Measurements from ENCODE around the gene LASP1.

The LASP1 gene

DNA sequence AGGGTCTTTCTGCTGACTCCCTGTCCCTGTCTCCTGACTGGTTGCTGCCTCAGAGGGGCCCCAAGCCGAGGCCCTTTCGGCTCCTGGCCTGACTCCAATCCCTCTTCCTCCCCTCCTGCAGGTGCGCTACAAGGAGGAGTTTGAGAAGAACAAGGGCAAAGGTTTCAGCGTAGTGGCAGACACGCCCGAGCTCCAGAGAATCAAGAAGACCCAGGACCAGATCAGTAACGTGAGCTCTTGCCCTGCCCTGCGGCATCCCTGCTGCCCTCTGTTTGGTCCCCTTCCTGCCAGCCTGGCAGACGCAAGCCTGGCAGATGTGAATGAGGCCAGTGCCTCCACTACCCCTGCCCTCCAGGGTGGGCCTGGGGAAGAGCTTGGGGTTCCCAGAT is 28.4 kb downstream of the LASP1 start:
- FAIRE-seq (no peak), DNase-seq (ENCODE audit: insufficient read length, low spot score) (no peak)
- TF ChIP-seq, protein P1, sequence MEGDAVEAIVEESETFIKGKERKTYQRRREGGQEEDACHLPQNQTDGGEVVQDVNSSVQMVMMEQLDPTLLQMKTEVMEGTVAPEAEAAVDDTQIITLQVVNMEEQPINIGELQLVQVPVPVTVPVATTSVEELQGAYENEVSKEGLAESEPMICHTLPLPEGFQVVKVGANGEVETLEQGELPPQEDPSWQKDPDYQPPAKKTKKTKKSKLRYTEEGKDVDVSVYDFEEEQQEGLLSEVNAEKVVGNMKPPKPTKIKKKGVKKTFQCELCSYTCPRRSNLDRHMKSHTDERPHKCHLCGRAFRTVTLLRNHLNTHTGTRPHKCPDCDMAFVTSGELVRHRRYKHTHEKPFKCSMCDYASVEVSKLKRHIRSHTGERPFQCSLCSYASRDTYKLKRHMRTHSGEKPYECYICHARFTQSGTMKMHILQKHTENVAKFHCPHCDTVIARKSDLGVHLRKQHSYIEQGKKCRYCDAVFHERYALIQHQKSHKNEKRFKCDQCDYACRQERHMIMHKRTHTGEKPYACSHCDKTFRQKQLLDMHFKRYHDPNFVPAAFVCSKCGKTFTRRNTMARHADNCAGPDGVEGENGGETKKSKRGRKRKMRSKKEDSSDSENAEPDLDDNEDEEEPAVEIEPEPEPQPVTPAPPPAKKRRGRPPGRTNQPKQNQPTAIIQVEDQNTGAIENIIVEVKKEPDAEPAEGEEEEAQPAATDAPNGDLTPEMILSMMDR (IDR thresholded peaks at IDR 0.05; ENCODE audit: insufficient read depth, missing control alignments): no peak

DNA sequence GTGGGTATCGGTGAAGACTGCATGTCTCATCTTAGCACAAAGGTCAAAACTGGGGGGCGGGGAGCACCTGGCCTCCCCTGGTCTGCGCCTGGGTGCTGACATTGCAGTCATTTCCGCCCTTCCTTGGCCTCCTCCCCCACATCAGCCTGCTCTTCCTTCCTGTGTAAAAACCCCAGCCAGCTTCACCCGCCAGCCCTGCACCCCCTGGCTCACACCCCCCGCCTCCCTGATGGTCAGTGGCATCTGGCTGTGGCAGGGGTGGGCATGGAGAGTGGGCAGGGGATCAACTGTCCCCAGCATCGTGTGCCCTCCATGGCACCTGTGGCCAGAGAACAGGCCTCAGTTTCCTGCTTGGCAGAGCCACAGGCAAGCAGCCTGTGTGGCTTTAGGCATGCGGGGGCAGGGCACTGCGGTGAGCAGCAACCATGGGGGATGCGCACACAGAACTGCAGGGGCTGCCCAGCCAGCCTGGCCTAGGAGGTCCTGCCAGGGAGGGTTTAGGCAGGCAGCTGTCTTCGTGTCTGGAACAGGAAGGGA is 29.0 kb downstream of the LASP1 start:
- no peak for DNase-seq (ENCODE audit: insufficient read length, low spot score)
- no peak for FAIRE-seq
- TF ChIP-seq, protein P1 (IDR thresholded peaks at IDR 0.05; ENCODE audit: insufficient read depth, missing control alignments): no peak

DNA sequence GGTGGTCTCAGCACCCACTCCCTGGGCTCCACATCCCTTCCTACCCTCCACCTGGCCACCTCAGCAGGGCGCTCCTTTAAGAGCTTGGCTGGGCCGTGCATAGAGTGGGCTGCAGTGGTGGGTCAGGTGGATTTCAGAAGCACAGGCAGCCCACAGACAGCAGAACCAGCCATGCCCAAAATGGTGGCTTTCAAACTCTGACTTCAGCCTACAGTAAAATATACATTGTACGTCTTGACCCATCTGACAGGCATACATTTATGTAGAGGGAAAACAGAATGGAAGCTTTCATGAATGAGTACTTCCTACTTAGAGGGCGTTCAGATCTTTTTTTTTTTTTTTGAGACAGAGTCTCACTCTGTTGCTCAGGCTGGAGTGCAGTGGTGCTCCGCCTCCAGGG is 29.6 kb downstream of the LASP1 start:
- FAIRE-seq (no peak), DNase-seq (ENCODE audit: insufficient read length, low spot score) (no peak)
- TF ChIP-seq, protein P1 (IDR thresholded peaks at IDR 0.05; ENCODE audit: insufficient read depth, missing control alignments): no peak

DNA sequence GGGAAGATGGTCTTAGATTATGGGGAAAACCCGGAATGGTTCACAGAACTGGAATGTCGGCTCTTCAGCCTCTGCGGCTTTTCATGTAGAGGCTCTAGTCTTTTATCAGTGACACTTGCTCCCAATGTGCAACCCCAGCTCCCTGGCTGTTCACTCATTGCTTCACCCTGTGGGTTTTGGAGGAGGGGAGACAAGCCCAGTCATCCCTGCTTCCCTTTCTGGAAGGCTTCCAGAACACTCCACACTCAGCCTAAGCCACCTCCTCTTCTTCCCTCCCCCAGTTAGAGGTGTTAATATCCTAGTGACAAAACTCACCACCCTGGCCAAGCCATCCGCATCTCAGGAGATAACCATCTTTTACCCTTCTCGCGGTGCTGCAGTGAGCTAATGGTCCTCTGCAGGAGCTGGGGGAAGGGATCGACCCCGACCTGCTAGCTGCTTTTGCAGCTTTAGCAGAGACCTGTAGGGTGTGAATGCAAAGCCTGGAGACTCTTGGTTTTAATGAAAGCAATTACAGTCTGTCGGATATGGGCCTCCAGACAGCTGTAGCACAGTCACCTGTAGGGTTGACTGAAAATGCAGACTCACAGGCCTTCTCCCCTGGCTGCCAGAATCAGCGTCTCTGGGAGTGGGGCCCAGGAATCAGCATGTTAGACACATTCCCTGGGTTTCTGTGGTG is 31.3 kb downstream of the LASP1 start:
- TF ChIP-seq, protein P1 (IDR thresholded peaks at IDR 0.05; ENCODE audit: insufficient read depth, missing control alignments): no peak
- DNase-seq (ENCODE audit: insufficient read length, low spot score) (no peak), FAIRE-seq (no peak)

DNA sequence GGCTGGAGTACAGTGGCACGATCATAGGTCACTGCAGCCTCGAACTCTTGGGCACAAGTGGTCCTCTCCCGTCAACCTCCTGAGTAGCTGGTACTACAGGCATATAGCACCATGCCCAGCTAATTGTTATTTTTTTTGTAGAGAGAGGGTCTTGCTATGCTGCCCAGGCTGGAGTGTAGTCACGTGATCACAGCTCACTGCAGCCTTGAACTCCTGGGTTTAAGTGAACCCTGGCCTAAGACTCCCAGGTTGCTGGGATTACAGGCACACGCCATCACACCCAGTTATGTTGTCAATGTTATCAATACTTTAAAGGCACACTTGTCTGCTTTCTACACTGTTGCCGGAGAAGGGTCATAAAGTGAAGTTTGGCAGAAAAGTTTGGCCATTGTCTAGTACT is 33.5 kb downstream of the LASP1 start:
- DNase-seq (ENCODE audit: insufficient read length, low spot score) (no peak), FAIRE-seq (no peak)
- TF ChIP-seq, protein P1 (IDR thresholded peaks at IDR 0.05; ENCODE audit: insufficient read depth, missing control alignments): no peak

DNA sequence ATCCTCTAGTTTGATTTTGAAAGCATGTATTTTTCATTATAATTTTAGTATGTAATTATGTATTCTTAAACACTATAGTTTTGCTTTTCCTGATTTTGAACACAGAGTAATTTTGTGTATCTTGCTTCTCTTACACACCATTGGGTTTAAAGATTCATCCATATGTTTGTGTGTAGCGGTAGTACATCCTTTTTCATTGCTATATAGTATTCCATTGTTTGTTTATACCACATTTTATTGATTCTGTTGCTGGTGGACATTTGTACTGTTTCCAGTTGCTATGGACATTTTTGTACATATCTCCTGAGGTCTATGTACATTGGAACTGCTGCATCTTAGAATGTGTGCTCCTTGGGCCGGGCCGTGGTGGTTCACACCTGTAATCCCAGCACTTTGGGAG is 35.0 kb downstream of the LASP1 start:
- FAIRE-seq (no peak), DNase-seq (ENCODE audit: insufficient read length, low spot score) (no peak)

DNA sequence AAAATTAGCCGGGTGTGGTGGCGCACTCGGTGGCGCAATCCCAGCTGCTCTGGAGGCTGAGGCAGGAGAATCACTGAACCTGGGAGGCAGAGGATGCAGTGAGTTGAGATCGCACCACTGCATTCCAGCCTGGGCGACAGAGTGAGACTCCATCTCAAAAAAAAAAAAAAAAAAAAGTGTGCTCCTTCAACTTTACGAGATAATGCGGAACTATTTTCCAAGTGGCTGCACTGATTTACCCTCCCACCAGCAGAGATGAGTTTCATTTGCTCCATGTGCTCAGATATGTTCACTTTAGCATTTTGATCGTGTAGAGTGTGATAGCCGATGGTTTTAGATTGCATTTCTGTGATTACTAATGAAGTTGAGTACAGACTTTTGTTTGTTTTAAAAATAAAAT is 35.5 kb downstream of the LASP1 start:
- TF ChIP-seq, protein P1 (IDR thresholded peaks at IDR 0.05; ENCODE audit: insufficient read depth, missing control alignments): no peak
- DNase-seq (ENCODE audit: insufficient read length, low spot score) (no peak), FAIRE-seq (no peak)

More for the DNA sequence above, 35.0 kb downstream of the LASP1 start:
- TF ChIP-seq, protein P1 (IDR thresholded peaks at IDR 0.05; ENCODE audit: insufficient read depth, missing control alignments): no peak

All from D721Med (cell line).